ENCODE measurements around the gene LSS. TPM values are rescaled to one million over a fixed set of nuclear protein-coding genes. Genes with fewer than 3 reads are reported as not detected.

The LSS gene
- total RNA-seq, 2 donors from 2014 or later: 56.7 to 85.2 TPM

GRCh38 chr21:46157987-46158451 is 70.6 kb downstream of the LSS start:
- no peak for TF ChIP-seq CTCF (conservative IDR thresholded peaks at IDR 0.05)
- Histone ChIP-seq H3K36me3 (ENCODE audit: control insufficient read depth, insufficient read depth, low read length) (peaks cover 6% of the 10 kb centered on the region), H3K4me3 (ENCODE audit: low read length) (no peak overlapping the region), H3K27me3 (ENCODE audit: control insufficient read depth, insufficient read depth, low read length, poor library complexity, severe bottlenecking) (no peaks in the 10 kb centered on the region), H3K27ac (ENCODE audit: low read depth, low read length) (no peak overlapping the region), H3K4me1 (ENCODE audit: control insufficient read depth, insufficient read depth, low read length) (peaks cover 8% of the 10 kb centered on the region), H3K9me3 (ENCODE audit: control insufficient read depth, low read length) (no peaks in the 10 kb centered on the region), H3K9ac (ENCODE audit: extremely low read depth, low read length, poor library complexity, severe bottlenecking) (no peak overlapping the region)
- WGBS, 2 experiments (ENCODE audit: insufficient coverage in 1 of 2, insufficient read length in 1 of 2): 92 to 97% methylated on average over 14 to 15 of the region's 15 CpGs
- Mint-ChIP-seq H3K4me1 (no peaks in the 10 kb centered on the region), H3K9me3 (peaks cover 19% of the 10 kb centered on the region), H3K27ac (no peak overlapping the region), H3K36me3 (ENCODE audit: low read depth) (peaks cover 19% of the 10 kb centered on the region), H3K27me3 (ENCODE audit: insufficient read depth) (no peaks in the 10 kb centered on the region), H3K4me3 (no peak overlapping the region)
- DNase-seq: no peak

- H3K4me1 Mint-ChIP-seq: peaks cover 2% of the 10 kb centered on the region
- Histone ChIP-seq H3K9me3 (ENCODE audit: control insufficient read depth, low read length) (no peaks in the 10 kb centered on the region), H3K27ac (ENCODE audit: low read depth, low read length) (no peak overlapping the region), H3K4me3 (ENCODE audit: low read length) (no peak overlapping the region), H3K36me3 (ENCODE audit: control insufficient read depth, insufficient read depth, low read length) (peaks cover 6% of the 10 kb centered on the region), H3K27me3 (ENCODE audit: control insufficient read depth, insufficient read depth, low read length, poor library complexity, severe bottlenecking) (no peaks in the 10 kb centered on the region), H3K9ac (ENCODE audit: extremely low read depth, low read length, poor library complexity, severe bottlenecking) (no peak overlapping the region), H3K4me1 (ENCODE audit: control insufficient read depth, insufficient read depth, low read length) (peaks cover 9% of the 10 kb centered on the region)
- no peak overlapping the region for H3K4me3 Mint-ChIP-seq
- 92 to 95% methylated on average over 7 to 12 of the region's 12 CpGs for WGBS, 2 experiments (ENCODE audit: insufficient coverage in 1 of 2, insufficient read length in 1 of 2)
- no peak overlapping the region for H3K27ac Mint-ChIP-seq
- no peaks in the 10 kb centered on the region for H3K27me3 Mint-ChIP-seq (ENCODE audit: insufficient read depth)
- no peak for DNase-seq
- peaks cover 13% of the 10 kb centered on the region for H3K36me3 Mint-ChIP-seq (ENCODE audit: low read depth)
- H3K9me3 Mint-ChIP-seq: peaks cover 15% of the 10 kb centered on the region
- no peak for TF ChIP-seq CTCF (conservative IDR thresholded peaks at IDR 0.05)
Measured at GRCh38 chr21:46157396-46157986, 71.1 kb downstream of the LSS start.

- Mint-ChIP-seq H3K4me1 (peaks cover 3% of the 10 kb centered on the region), H3K9me3 (peaks cover 8% of the 10 kb centered on the region), H3K27me3 (ENCODE audit: insufficient read depth) (no peaks in the 10 kb centered on the region), H3K27ac (no peak overlapping the region), H3K36me3 (ENCODE audit: low read depth) (peaks cover 7% of the 10 kb centered on the region), H3K4me3 (no peak overlapping the region)
- H3K9ac ChIP-seq (ENCODE audit: extremely low read depth, low read length, poor library complexity, severe bottlenecking): no peak overlapping the region
- no peaks in the 10 kb centered on the region for H3K9me3 ChIP-seq (ENCODE audit: control insufficient read depth, low read length)
- peaks cover 9% of the 10 kb centered on the region for H3K4me1 ChIP-seq (ENCODE audit: control insufficient read depth, insufficient read depth, low read length)
- TF ChIP-seq CTCF (conservative IDR thresholded peaks at IDR 0.05): no peak
- DNase-seq: no peak
- no peak overlapping the region for H3K27ac ChIP-seq (ENCODE audit: low read depth, low read length)
- H3K36me3 ChIP-seq (ENCODE audit: control insufficient read depth, insufficient read depth, low read length): peaks cover 6% of the 10 kb centered on the region
- H3K4me3 ChIP-seq (ENCODE audit: low read length): no peak overlapping the region
- WGBS, 2 experiments (ENCODE audit: insufficient coverage in 1 of 2, insufficient read length in 1 of 2): 95 to 96% methylated on average over 10 of the region's 10 CpGs
- H3K27me3 ChIP-seq (ENCODE audit: control insufficient read depth, insufficient read depth, low read length, poor library complexity, severe bottlenecking): no peaks in the 10 kb centered on the region
Measured at GRCh38 chr21:46156678-46157077, 71.9 kb downstream of the LSS start.

All from endodermal cell (in vitro differentiated cells).